NCI-H2171 (cell line): ENCODE data around the gene CORO1C.
A peak's percentile ranks its signal among the peaks of the same experiment; 100 is the strongest.
"Not testable (repeated sequence)": the region's sequence is repeated elsewhere in the genome, so short reads cannot be mapped to it uniquely, and the experiment has no call there.

Source experiments
- DNase-seq: peaks from one replicate; lab custom pipeline; 2025; lab: John Stamatoyannopoulos, UW

CORO1C gene

GRCh38 chr12:108633534-108634248 is 97.6 kb downstream of the CORO1C start, which contains the start of gene SELPLG:
Gene SELPLG (minus strand): TSS chr12:108633894. CDS start chr12:108624307, 9,587 bp downstream.
- DNase-seq, result no peak

GRCh38 chr12:108633081-108633533 is 98.2 kb downstream of the CORO1C start:
- DNase-seq, result no peak

- not testable (repeated sequence) for DNase-seq
These were observed 100.1 kb downstream of the CORO1C start for GRCh38 chr12:108631261-108631660.

GRCh38 chr12:108630481-108631207 is 100.7 kb downstream of the CORO1C start:
- DNase-seq, result no peak

- no peak for DNase-seq
These were observed 101.4 kb downstream of the CORO1C start for GRCh38 chr12:108629824-108630476.

GRCh38 chr12:108629151-108629550 is 102.2 kb downstream of the CORO1C start:
- DNase-seq, result no peak

GRCh38 chr12:108627134-108627920 is 104.0 kb downstream of the CORO1C start:
- no peak for DNase-seq

- no peak for DNase-seq
These were observed 106.1 kb downstream of the CORO1C start for GRCh38 chr12:108625228-108625627.

- no peak for DNase-seq
These were observed 107.7 kb downstream of the CORO1C start for GRCh38 chr12:108623577-108623976.

- no peak for DNase-seq
These were observed 108.3 kb downstream of the CORO1C start for GRCh38 chr12:108622921-108623514.

GRCh38 chr12:108622421-108622820 is 108.9 kb downstream of the CORO1C start:
- no peak for DNase-seq

- no peak for DNase-seq
These were observed 110.2 kb downstream of the CORO1C start for GRCh38 chr12:108621161-108621560.

- no peak for DNase-seq
These were observed 111.0 kb downstream of the CORO1C start for GRCh38 chr12:108620236-108620879.

- no peak for DNase-seq
These were observed 111.8 kb downstream of the CORO1C start for GRCh38 chr12:108619369-108620160.

- DNase-seq, result not testable (repeated sequence)
These were observed 112.4 kb downstream of the CORO1C start for GRCh38 chr12:108618953-108619274.

- DNase-seq, result peak; percentile 83
These were observed 113.0 kb downstream of the CORO1C start for GRCh38 chr12:108618079-108618952.

GRCh38 chr12:108616941-108617858 is 114.1 kb downstream of the CORO1C start:
- DNase-seq, result no peak

GRCh38 chr12:108616359-108616758 is 115.0 kb downstream of the CORO1C start:
- no peak for DNase-seq
